GM12878 (cell line): ENCODE data around the gene PDE12. TPM values are rescaled to one million over a fixed set of nuclear protein-coding genes. Genes with fewer than 3 reads are reported as not detected.

ENCODE experiments used
- ATAC-seq: fragments of 200-7000 bp; cut with Tn5 transposase; 3 replicates; pipeline ENCODE4 v1.9.1; 2020; ENCODE audit warnings: mild to moderate bottlenecking, moderate library complexity
- BruUV-seq: library from RNA; stranded (reverse); fragments of 400-500 nt; replicated peaks from 2 replicates; lab custom pipeline; 2021; lab: Mats Ljungman, UMichigan
- CTCF ChIA-PET: fragments of 300-600 bp; sonication (Branson Sonifier 250); formaldehyde crosslinking; extraction: SDS; loops from one replicate; lab custom pipeline; 2021; ENCODE audit warnings: inconsistent platforms; lab: Yijun Ruan, JAX
- POLR2A ChIA-PET: fragments of 350-600 bp; formaldehyde crosslinking; extraction: SDS; loops from one replicate; lab custom pipeline; 2021; ENCODE audit warnings: inconsistent platforms; lab: Charles Lee
- RAD21 ChIA-PET: fragments of 300-600 bp; sonication (Branson Sonifier 250); formaldehyde crosslinking; loops from one replicate; lab custom pipeline; 2023; ENCODE audit warnings: antibody characterized with exemption; ENCODE audit not compliant: unreplicated experiment; lab: Charles Lee
- SMC1A ChIA-PET: fragments of 300-600 bp; sonication (Branson Sonifier 250); formaldehyde crosslinking; loops from one replicate; lab custom pipeline; 2023; ENCODE audit not compliant: unreplicated experiment, uncharacterized antibody; lab: Charles Lee
- DNase-seq: peaks from one replicate; pipeline ENCODE4 v3.0.0-alpha.2; 2011; ENCODE audit warnings: low read depth, low spot score
- FAIRE-seq: peaks from 3 replicates; lab custom pipeline; 2011; peaks lifted over from hg19 to GRCh38; lab: Jason Lieb, UNC
- H2AFZ ChIP-seq: 2 replicates; pipeline ENCODE4 v1.6.0; 2011; ENCODE audit warnings: low read depth, low read length, control low read depth; ENCODE audit not compliant: control insufficient read depth
- H3K27ac ChIP-seq: 2 replicates; pipeline ENCODE4 v1.5.1; 2011; ENCODE audit warnings: control low read depth; ENCODE audit not compliant: control insufficient read depth, insufficient read depth
- H3K27me3 ChIP-seq, 2 experiments: replicated peaks in 1 of 2; 2 replicates each; pipeline versions ENCODE4 v1.6.0 to v1.6.1; 2011; ENCODE audit warnings: low read length in 1 of 2; ENCODE audit not compliant: control insufficient read depth in 2 of 2, insufficient read depth in 2 of 2
- H3K36me3 ChIP-seq, 2 experiments: 2 replicates each; pipeline ENCODE4 v1.5.1; 2011; ENCODE audit warnings: low read length in 1 of 2; ENCODE audit not compliant: control insufficient read depth in 2 of 2, insufficient read depth in 2 of 2
- H3K4me1 ChIP-seq: 2 replicates; pipeline ENCODE4 v1.6.1; 2011; ENCODE audit warnings: mild to moderate bottlenecking, low read length, moderate library complexity, mixed read lengths; ENCODE audit not compliant: control insufficient read depth, insufficient read depth
- H3K4me2 ChIP-seq: 2 replicates; pipeline ENCODE4 v1.6.0; 2011; ENCODE audit warnings: control low read depth; ENCODE audit not compliant: control insufficient read depth, insufficient read depth
- H3K4me3 ChIP-seq: fragments of 200-600 bp; sonication (generic); 2 replicates; pipeline ENCODE4 v1.5.1; 2016
- H3K79me2 ChIP-seq: 2 replicates; pipeline ENCODE4 v1.6.0; 2011; ENCODE audit warnings: low read length; ENCODE audit not compliant: control insufficient read depth, insufficient read depth
- H3K9ac ChIP-seq: 2 replicates; pipeline ENCODE4 v1.8.0; 2011; ENCODE audit warnings: low read length, control low read depth, mixed read lengths; ENCODE audit not compliant: control insufficient read depth, insufficient read depth
- H3K9me3 ChIP-seq: replicated peaks from 3 replicates; pipeline ENCODE4 v1.5.1; 2011; ENCODE audit warnings: mild to moderate bottlenecking, low read length; ENCODE audit not compliant: control insufficient read depth, insufficient read depth
- H4K20me1 ChIP-seq: 2 replicates; pipeline ENCODE4 v1.6.0; 2011; ENCODE audit not compliant: control insufficient read depth, insufficient read depth
- BACH1 ChIP-seq: fragments of 450-650 bp; IDR thresholded peaks from 2 replicates; pipeline ENCODE4 v1.6.1; 2017; ENCODE audit warnings: mild to moderate bottlenecking, borderline replicate concordance
- BCL11A ChIP-seq: IDR thresholded peaks from 2 replicates; pipeline ENCODE4 v1.6.1; 2011; ENCODE audit warnings: low read depth, low read length
- CREB1 ChIP-seq: IDR thresholded peaks from 2 replicates; pipeline ENCODE4 v1.6.1; 2012; ENCODE audit warnings: low read depth, mild to moderate bottlenecking, inconsistent platforms
- DPF2 ChIP-seq: fragments of 450-650 bp; IDR thresholded peaks from 2 replicates; pipeline ENCODE4 v1.6.1; 2017; ENCODE audit warnings: mild to moderate bottlenecking
- ETV6 ChIP-seq, 2 experiments: fragments of 450-650 bp in 1 of 2; IDR thresholded peaks in 1 of 2; conservative IDR thresholded peaks in 1 of 2; 2 replicates each; pipeline ENCODE4 v1.6.1; 2014; ENCODE audit warnings: antibody characterized with exemption in 1 of 2, borderline replicate concordance in 1 of 2, low read depth in 1 of 2, mild to moderate bottlenecking in 1 of 2, moderate library complexity in 1 of 2
- EZH2 ChIP-seq: IDR thresholded peaks from 2 replicates; pipeline ENCODE4 v1.6.1; 2012; ENCODE audit warnings: low read depth, mild to moderate bottlenecking, control low read depth, inconsistent platforms, low read length, borderline replicate concordance; ENCODE audit not compliant: control insufficient read depth
- HDAC2 ChIP-seq: fragments of 200-600 bp; sonication (generic); IDR thresholded peaks from 2 replicates; pipeline ENCODE4 v1.6.1; 2017
- HDAC6 ChIP-seq: fragments of 200-600 bp; sonication (generic); IDR thresholded peaks from one replicate; pipeline ENCODE4 v1.8.0; 2017; ENCODE audit warnings: antibody characterized with exemption; ENCODE audit not compliant: unreplicated experiment
- IKZF1 ChIP-seq: fragments of 450-650 bp; conservative IDR thresholded peaks from 2 replicates; pipeline ENCODE4 v1.6.1; 2017; ENCODE audit warnings: antibody characterized with exemption, mild to moderate bottlenecking
- IRF4 ChIP-seq: IDR thresholded peaks from 2 replicates; pipeline ENCODE4 v1.6.1; 2011; ENCODE audit warnings: low read depth, low read length
- PAX5 ChIP-seq: IDR thresholded peaks from 2 replicates; pipeline ENCODE4 v1.6.1; 2011; ENCODE audit warnings: low read depth, low read length, borderline replicate concordance
- SREBF2 ChIP-seq: IDR thresholded peaks from 2 replicates; pipeline ENCODE4 v1.6.1; 2012; ENCODE audit warnings: mild to moderate bottlenecking, low read length
- SRF ChIP-seq, 2 experiments: IDR thresholded peaks; 2 replicates each; pipeline ENCODE4 v1.6.1; 2011; ENCODE audit warnings: low read depth in 2 of 2, low read length in 2 of 2, mild to moderate bottlenecking in 1 of 2, moderate library complexity in 1 of 2
- ZNF384 ChIP-seq: IDR thresholded peaks from 2 replicates; pipeline ENCODE4 v1.6.1; 2012; ENCODE audit warnings: low read depth, mild to moderate bottlenecking, low read length, improper control_type of control experiment, borderline replicate concordance
- WGBS: methylation state at CpG from one replicate; pipeline ENCODE4 v1.1.6; 2016; ENCODE audit warnings: low lambda C conversion rate; ENCODE audit not compliant: insufficient replicate concordance, insufficient coverage; ENCODE audit errors: missing lambda C conversion rate; 5-methylcytosine and 5-hydroxymethylcytosine counted together
- in situ Hi-C: fragments of 300-500 bp; cut with MboI; formaldehyde crosslinking; loops from 9 replicates; pipeline ENCODE4 v1.14.3; 2018; ENCODE audit warnings: mixed read lengths
- intact Hi-C: fragments of 100-400 bp; cut with micrococcal nuclease; formaldehyde crosslinking; loops from one replicate; pipeline ENCODE4 v1.14.2; 2022; ENCODE audit not compliant: unreplicated experiment
- polyA plus RNA-seq, 11 experiments: library from polyadenylated mRNA; depleted of rRNA in 4 of 11; unstranded in 6 of 11; stranded (reverse) in 5 of 11; fragments of >200 nt; fragmentation: Nextera tagmentation in 4 of 11; fragmentation: Illumina TruSeq in 1 of 11; extraction: Ambion mirVana in 4 of 11; extraction: Trizol in 1 of 11; gene quantifications; 1 replicate in 1 of 11; 2 replicates in 10 of 11; pipeline versions ENCODE4 v1.2.1 to v1.2.3, GENCODE V29; 2011 to 2016; ENCODE audit warnings: inconsistent platforms in 2 of 11, missing spikeins in 2 of 11, low read depth in 1 of 11
- total RNA-seq, 4 experiments: library from RNA; depleted of rRNA in 3 of 4; stranded (reverse); fragments of >200 nt in 3 of 4; fragmentation: Illumina TruSeq in 1 of 4; extraction: Trizol in 1 of 4; gene quantifications; 2 replicates each; pipeline versions ENCODE4 v1.2.1 to v1.2.3, GENCODE V29; 2013 to 2021
- TF ChIP-seq, protein P1 (sequence below): fragments of 450-650 bp; IDR thresholded peaks from 2 replicates; pipeline ENCODE4 v1.6.1; 2017; ENCODE audit warnings: borderline replicate concordance
- TF ChIP-seq, protein P2 (sequence below): fragments of 450-650 bp; conservative IDR thresholded peaks from 2 replicates; pipeline ENCODE4 v1.6.1; 2017; ENCODE audit warnings: mild to moderate bottlenecking, moderate library complexity
- TF ChIP-seq, protein P3 (sequence below): fragments of 450-650 bp; IDR thresholded peaks from 2 replicates; pipeline ENCODE4 v1.6.1; 2017; ENCODE audit warnings: mild to moderate bottlenecking

PDE12 gene
- total and polyA plus RNA-seq, 10 of the 15 experiments (the other 5 are each of a cell fraction or from before 2014, with no cell fraction given), result 3.0 to 26.1 (median 17.4) TPM

DNA sequence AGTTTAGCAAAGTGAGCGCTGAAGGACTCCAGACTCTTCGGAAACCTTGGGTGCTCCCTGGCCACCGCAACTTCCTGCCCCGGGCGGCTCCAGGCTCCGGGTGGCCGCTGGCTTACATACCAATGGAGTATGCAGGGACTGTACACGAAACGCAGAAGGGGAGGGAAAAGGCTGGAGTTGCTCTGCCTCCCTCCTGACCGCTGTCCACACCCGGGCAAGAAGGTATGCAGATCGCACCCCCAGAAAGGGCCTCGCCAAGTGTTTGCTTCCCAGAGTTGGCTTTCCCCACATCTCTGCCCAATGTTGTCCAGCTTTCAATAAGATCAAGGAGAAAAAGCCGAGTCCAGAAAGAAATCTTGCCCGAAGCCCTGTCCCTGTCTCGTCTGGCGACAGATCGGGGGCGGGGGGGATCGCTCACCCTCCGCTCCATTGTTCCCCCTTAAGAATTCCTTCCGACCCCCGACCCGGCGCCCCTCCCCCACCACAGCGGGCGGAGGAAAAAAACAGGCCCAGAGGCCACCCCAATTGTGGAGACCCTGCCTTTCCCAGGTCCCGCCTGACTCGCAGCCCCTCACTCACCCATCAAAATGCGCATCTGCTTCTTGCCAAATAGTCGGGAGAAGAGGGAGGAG lies 40.5 kb downstream of the PDE12 start:
- Histone ChIP-seq H4K20me1 (no peaks in the 10 kb centered on the region), H3K4me2 (peak overlapping the region; percentile 63), H3K79me2 (peaks cover 73% of the 10 kb centered on the region), H3K4me3 (peak overlapping the region; percentile 91), H2AFZ (peak overlapping the region; percentile 73), H3K36me3 (peaks cover 0 to 2% of the 10 kb centered on the region in 2 experiments; a peak in 2 of 4 replicates), H3K4me1 (no peaks in the 10 kb centered on the region; the same call in 1 of the 2 replicates), H3K9ac (peak overlapping the region; percentile 97), H3K27ac (peak overlapping the region; percentile 95), H3K27me3 (no peaks in the 10 kb centered on the region), H3K9me3 (no peaks in the 10 kb centered on the region)
- ChIA-PET CTCF (interaction anchor here (0.8 to 1.9 kb wide), 8 partner anchors 14 to 157 kb away, joined by 3 to 6 read pairs (median 4); partner anchors contain the start of gene PDE12), RAD21 (interaction anchor here (0.6 to 2.7 kb wide), 14 partner anchors 11 to 229 kb away, joined by 3 to 22 read pairs (median 4); partner anchors contain the start of genes PDE12 and SLMAP), SMC1A (interaction anchor here (0.6 to 2.4 kb wide), 9 partner anchors 36 to 259 kb away, joined by 3 to 14 read pairs (median 5); partner anchors contain the start of genes PDE12 and SLMAP), POLR2A (interaction anchor here (0.6 to 5.0 kb wide), 8 partner anchors 10 to 220 kb away, joined by 3 to 36 read pairs (median 3); partner anchors contain the start of genes DENND6A, PDE12 and SLMAP)
- DNase-seq (peak; percentile 9), FAIRE-seq (no peak), ATAC-seq (peak; percentile 28)
- in situ Hi-C loops (no loop called here), intact Hi-C loops (loop anchor here (1.0 to 5.0 kb wide), 4 partner anchors 40 to 161 kb away; partner anchors contain the start of genes PDE12 and SLMAP)
- WGBS, result 0% methylated on average over 31 of the region's 31 CpGs
- BruUV-seq, result TSS peak; percentile 66
- TF ChIP-seq CREB1 (no peak), BCL11A (no peak), SRF (IDR thresholded peaks at IDR 0.05; ENCODE audit: low read depth in 2 of 2, low read length in 2 of 2) (no peak), BACH1 (no peak; the same call in 1 of the 2 replicates), SREBF2 (no peak), HDAC2 (no peak), PAX5 (no peak), ETV6 (conservative IDR thresholded peaks at IDR 0.05 in 1 of 2, IDR thresholded peaks at IDR 0.05 in 1 of 2; ENCODE audit: borderline replicate concordance in 1 of 2, low read depth in 1 of 2) (no peak), ZNF384 (no peak), HDAC6 (no peak), EZH2 (no peak), DPF2 (no peak), IKZF1 (peak; percentile 62), IRF4 (no peak)
- TF ChIP-seq, protein P1, sequence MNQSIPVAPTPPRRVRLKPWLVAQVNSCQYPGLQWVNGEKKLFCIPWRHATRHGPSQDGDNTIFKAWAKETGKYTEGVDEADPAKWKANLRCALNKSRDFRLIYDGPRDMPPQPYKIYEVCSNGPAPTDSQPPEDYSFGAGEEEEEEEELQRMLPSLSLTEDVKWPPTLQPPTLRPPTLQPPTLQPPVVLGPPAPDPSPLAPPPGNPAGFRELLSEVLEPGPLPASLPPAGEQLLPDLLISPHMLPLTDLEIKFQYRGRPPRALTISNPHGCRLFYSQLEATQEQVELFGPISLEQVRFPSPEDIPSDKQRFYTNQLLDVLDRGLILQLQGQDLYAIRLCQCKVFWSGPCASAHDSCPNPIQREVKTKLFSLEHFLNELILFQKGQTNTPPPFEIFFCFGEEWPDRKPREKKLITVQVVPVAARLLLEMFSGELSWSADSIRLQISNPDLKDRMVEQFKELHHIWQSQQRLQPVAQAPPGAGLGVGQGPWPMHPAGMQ, result no peak
- TF ChIP-seq, protein P2, sequence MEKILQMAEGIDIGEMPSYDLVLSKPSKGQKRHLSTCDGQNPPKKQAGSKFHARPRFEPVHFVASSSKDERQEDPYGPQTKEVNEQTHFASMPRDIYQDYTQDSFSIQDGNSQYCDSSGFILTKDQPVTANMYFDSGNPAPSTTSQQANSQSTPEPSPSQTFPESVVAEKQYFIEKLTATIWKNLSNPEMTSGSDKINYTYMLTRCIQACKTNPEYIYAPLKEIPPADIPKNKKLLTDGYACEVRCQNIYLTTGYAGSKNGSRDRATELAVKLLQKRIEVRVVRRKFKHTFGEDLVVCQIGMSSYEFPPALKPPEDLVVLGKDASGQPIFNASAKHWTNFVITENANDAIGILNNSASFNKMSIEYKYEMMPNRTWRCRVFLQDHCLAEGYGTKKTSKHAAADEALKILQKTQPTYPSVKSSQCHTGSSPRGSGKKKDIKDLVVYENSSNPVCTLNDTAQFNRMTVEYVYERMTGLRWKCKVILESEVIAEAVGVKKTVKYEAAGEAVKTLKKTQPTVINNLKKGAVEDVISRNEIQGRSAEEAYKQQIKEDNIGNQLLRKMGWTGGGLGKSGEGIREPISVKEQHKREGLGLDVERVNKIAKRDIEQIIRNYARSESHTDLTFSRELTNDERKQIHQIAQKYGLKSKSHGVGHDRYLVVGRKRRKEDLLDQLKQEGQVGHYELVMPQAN, result no peak
- TF ChIP-seq, protein P3, sequence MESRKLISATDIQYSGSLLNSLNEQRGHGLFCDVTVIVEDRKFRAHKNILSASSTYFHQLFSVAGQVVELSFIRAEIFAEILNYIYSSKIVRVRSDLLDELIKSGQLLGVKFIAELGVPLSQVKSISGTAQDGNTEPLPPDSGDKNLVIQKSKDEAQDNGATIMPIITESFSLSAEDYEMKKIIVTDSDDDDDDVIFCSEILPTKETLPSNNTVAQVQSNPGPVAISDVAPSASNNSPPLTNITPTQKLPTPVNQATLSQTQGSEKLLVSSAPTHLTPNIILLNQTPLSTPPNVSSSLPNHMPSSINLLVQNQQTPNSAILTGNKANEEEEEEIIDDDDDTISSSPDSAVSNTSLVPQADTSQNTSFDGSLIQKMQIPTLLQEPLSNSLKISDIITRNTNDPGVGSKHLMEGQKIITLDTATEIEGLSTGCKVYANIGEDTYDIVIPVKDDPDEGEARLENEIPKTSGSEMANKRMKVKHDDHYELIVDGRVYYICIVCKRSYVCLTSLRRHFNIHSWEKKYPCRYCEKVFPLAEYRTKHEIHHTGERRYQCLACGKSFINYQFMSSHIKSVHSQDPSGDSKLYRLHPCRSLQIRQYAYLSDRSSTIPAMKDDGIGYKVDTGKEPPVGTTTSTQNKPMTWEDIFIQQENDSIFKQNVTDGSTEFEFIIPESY, result no peak
